Measurements from ENCODE around the gene ZSCAN2. TPM values are rescaled to one million over a fixed set of nuclear protein-coding genes. Genes with fewer than 3 reads are reported as not detected.
"Not testable (repeated sequence)": the region's sequence is repeated elsewhere in the genome, so short reads cannot be mapped to it uniquely, and the experiment has no call there.

Gene ZSCAN2
- total RNA-seq, 2 experiments from 2014 or later, result 5.9 to 7.6 TPM

- Mint-ChIP-seq H3K4me3 (no peak overlapping the region), H3K9me3 (no peaks in the 10 kb centered on the region), H3K4me1 (peaks cover 35% of the 10 kb centered on the region), H3K36me3 (peaks cover 24% of the 10 kb centered on the region), H3K27ac (no peak overlapping the region), H3K27me3 (no peaks in the 10 kb centered on the region)
- no peak for DNase-seq
These were observed 8.0 kb downstream of the ZSCAN2 start for GRCh38 chr15:84608707-84609284.

GRCh38 chr15:84609818-84610525 lies 9.2 kb downstream of the ZSCAN2 start:
- no peaks in the 10 kb centered on the region for H3K27me3 Mint-ChIP-seq
- peaks cover 19% of the 10 kb centered on the region for H3K36me3 Mint-ChIP-seq
- H3K27ac Mint-ChIP-seq, result no peak overlapping the region
- H3K4me1 Mint-ChIP-seq, result peaks cover 26% of the 10 kb centered on the region
- H3K4me3 Mint-ChIP-seq, result no peak overlapping the region
- H3K9me3 Mint-ChIP-seq, result no peaks in the 10 kb centered on the region
- no peak for DNase-seq

GRCh38 chr15:84611631-84612030 lies 10.8 kb downstream of the ZSCAN2 start:
- Mint-ChIP-seq H3K9me3 (no peaks in the 10 kb centered on the region), H3K27me3 (no peaks in the 10 kb centered on the region), H3K27ac (no peak overlapping the region), H3K4me3 (no peak overlapping the region), H3K4me1 (peaks cover 16% of the 10 kb centered on the region), H3K36me3 (peaks cover 10% of the 10 kb centered on the region)
- DNase-seq, result no peak

- H3K27me3 Mint-ChIP-seq, result no peaks in the 10 kb centered on the region
- H3K4me3 Mint-ChIP-seq, result no peak overlapping the region
- H3K9me3 Mint-ChIP-seq, result peaks cover 18% of the 10 kb centered on the region
- peaks cover 21% of the 10 kb centered on the region for H3K36me3 Mint-ChIP-seq
- H3K27ac Mint-ChIP-seq, result no peak overlapping the region
- no peak for DNase-seq
- peaks cover 9% of the 10 kb centered on the region for H3K4me1 Mint-ChIP-seq
These were observed 15.4 kb downstream of the ZSCAN2 start for GRCh38 chr15:84616235-84616634.

GRCh38 chr15:84620626-84621025 lies 19.8 kb downstream of the ZSCAN2 start:
- DNase-seq, result no peak
- H3K36me3 Mint-ChIP-seq, result peaks cover 50% of the 10 kb centered on the region
- H3K27ac Mint-ChIP-seq, result no peak overlapping the region
- peaks cover 6% of the 10 kb centered on the region for H3K4me1 Mint-ChIP-seq
- H3K4me3 Mint-ChIP-seq, result no peak overlapping the region
- no peaks in the 10 kb centered on the region for H3K27me3 Mint-ChIP-seq
- peaks cover 29% of the 10 kb centered on the region for H3K9me3 Mint-ChIP-seq

- Mint-ChIP-seq H3K4me1 (peaks cover 4% of the 10 kb centered on the region), H3K9me3 (peaks cover 29% of the 10 kb centered on the region), H3K36me3 (peaks cover 50% of the 10 kb centered on the region), H3K4me3 (no peak overlapping the region), H3K27ac (no peak overlapping the region), H3K27me3 (no peaks in the 10 kb centered on the region)
- no peak for DNase-seq
These were observed 20.7 kb downstream of the ZSCAN2 start for GRCh38 chr15:84621358-84621979.

- no peaks in the 10 kb centered on the region for H3K27me3 Mint-ChIP-seq
- no peak for DNase-seq
- peaks cover 3% of the 10 kb centered on the region for H3K4me1 Mint-ChIP-seq
- H3K9me3 Mint-ChIP-seq, result peaks cover 28% of the 10 kb centered on the region
- peaks cover 49% of the 10 kb centered on the region for H3K36me3 Mint-ChIP-seq
- H3K4me3 Mint-ChIP-seq, result no peak overlapping the region
- no peak overlapping the region for H3K27ac Mint-ChIP-seq
These were observed 23.6 kb downstream of the ZSCAN2 start for GRCh38 chr15:84624359-84624758.

- Mint-ChIP-seq H3K4me1 (peaks cover 5% of the 10 kb centered on the region), H3K27me3 (no peaks in the 10 kb centered on the region), H3K27ac (no peak overlapping the region), H3K9me3 (peaks cover 22% of the 10 kb centered on the region), H3K36me3 (peaks cover 43% of the 10 kb centered on the region), H3K4me3 (no peak overlapping the region)
- DNase-seq, result no peak
These were observed 24.3 kb downstream of the ZSCAN2 start for GRCh38 chr15:84625123-84625522.

- Mint-ChIP-seq H3K27me3 (no peaks in the 10 kb centered on the region), H3K36me3 (peaks cover 14% of the 10 kb centered on the region), H3K9me3 (no peaks in the 10 kb centered on the region), H3K4me1 (peaks cover 13% of the 10 kb centered on the region), H3K4me3 (no peak overlapping the region), H3K27ac (no peak overlapping the region)
- no peak for DNase-seq
These were observed 28.2 kb downstream of the ZSCAN2 start for GRCh38 chr15:84629033-84629432.

- DNase-seq, result peak; percentile 21
- Mint-ChIP-seq H3K36me3 (peaks cover 26% of the 10 kb centered on the region), H3K4me1 (peaks cover 26% of the 10 kb centered on the region), H3K4me3 (peak overlapping the region; percentile 98), H3K27me3 (no peaks in the 10 kb centered on the region), H3K9me3 (no peaks in the 10 kb centered on the region), H3K27ac (peak overlapping the region; percentile 96)
These were observed 31.0 kb downstream of the ZSCAN2 start for GRCh38 chr15:84631706-84632272.

GRCh38 chr15:84633311-84634227 lies 32.8 kb downstream of the ZSCAN2 start:
- peak; percentile 77 for DNase-seq
- Mint-ChIP-seq H3K9me3 (no peaks in the 10 kb centered on the region), H3K4me1 (peaks cover 35% of the 10 kb centered on the region), H3K27ac (peak overlapping the region; percentile 91), H3K4me3 (peak overlapping the region; percentile 98), H3K36me3 (peaks cover 35% of the 10 kb centered on the region), H3K27me3 (no peaks in the 10 kb centered on the region)

- Mint-ChIP-seq H3K9me3 (no peaks in the 10 kb centered on the region), H3K27ac (peak overlapping the region; percentile 77), H3K36me3 (peaks cover 36% of the 10 kb centered on the region), H3K4me1 (peaks cover 35% of the 10 kb centered on the region), H3K27me3 (no peaks in the 10 kb centered on the region), H3K4me3 (peak overlapping the region; percentile 85)
- no peak for DNase-seq
These were observed 33.5 kb downstream of the ZSCAN2 start for GRCh38 chr15:84634228-84634837.

GRCh38 chr15:84638103-84638502 lies 37.3 kb downstream of the ZSCAN2 start:
- H3K27me3 Mint-ChIP-seq, result no peaks in the 10 kb centered on the region
- no peaks in the 10 kb centered on the region for H3K9me3 Mint-ChIP-seq
- H3K36me3 Mint-ChIP-seq, result peaks cover 54% of the 10 kb centered on the region
- peak overlapping the region; percentile 26 for H3K27ac Mint-ChIP-seq
- no peak for DNase-seq
- H3K4me3 Mint-ChIP-seq, result no peak overlapping the region
- peaks cover 34% of the 10 kb centered on the region for H3K4me1 Mint-ChIP-seq

- DNase-seq, H3K4me3 Mint-ChIP-seq, H3K27ac Mint-ChIP-seq, H3K9me3 Mint-ChIP-seq, H3K27me3 Mint-ChIP-seq: not testable (repeated sequence)
- H3K4me1 Mint-ChIP-seq, result peaks cover 20% of the 10 kb centered on the region
- peaks cover 37% of the 10 kb centered on the region for H3K36me3 Mint-ChIP-seq
These were observed 41.1 kb downstream of the ZSCAN2 start for GRCh38 chr15:84641871-84642270.

Measured in activated naive CD8-positive, alpha-beta T cell treated with anti-CD3 and anti-CD28 coated beads for 36 hours (primary cell).